Gastrocnemius medialis (tissue), 4 donors: Measurements from ENCODE around the gene PTPRM. TPM values are rescaled to one million over a fixed set of nuclear protein-coding genes. Genes with fewer than 3 reads are reported as not detected.

Experiments
- ATAC-seq, 2 donors: fragments of 150-250 bp; one replicate each; pipeline ENCODE4 v1.9.1; 2016
- DNase-seq, 2 donors: peaks; one replicate each; pipeline ENCODE4 v3.0.0-alpha.2; 2019
- H3K27ac ChIP-seq, 4 donors: fragments of 200-600 bp; sonication (generic); 1 replicate in 1 of 4; 2 replicates in 3 of 4; pipeline ENCODE4 v1.5.1; 2016 to 2018; ENCODE audit warnings: mild to moderate bottlenecking in 2 of 4, moderate library complexity in 1 of 4
- H3K27me3 ChIP-seq, 3 donors: fragments of 200-600 bp; sonication (generic) in 2 of 3; 1 replicate in 1 of 3; 2 replicates in 2 of 3; pipeline versions ENCODE4 v1.5.1 to v1.6.0; 2016 to 2019; ENCODE audit warnings: mild to moderate bottlenecking in 1 of 3, moderate library complexity in 1 of 3
- H3K36me3 ChIP-seq, 2 donors: fragments of 200-600 bp; sonication (generic) in 1 of 2; one replicate each; pipeline ENCODE4 v1.5.1; 2017 to 2018
- H3K4me1 ChIP-seq, 2 donors: fragments of 200-600 bp; sonication (generic) in 1 of 2; one replicate each; pipeline ENCODE4 v1.5.1; 2016 to 2017; ENCODE audit warnings: mild to moderate bottlenecking in 2 of 2
- H3K4me3 ChIP-seq, 4 donors: fragments of 200-600 bp; sonication (generic) in 3 of 4; 1 replicate in 1 of 4; 2 replicates in 3 of 4; pipeline ENCODE4 v1.5.1; 2016 to 2019; ENCODE audit warnings: mild to moderate bottlenecking in 2 of 4
- H3K9me3 ChIP-seq, 3 donors: fragments of 200-600 bp; sonication (generic) in 2 of 3; 1 replicate in 1 of 3; 2 replicates in 2 of 3; pipeline ENCODE4 v1.5.1; 2016 to 2019
- CTCF ChIP-seq, 5 experiments: fragments of 450-650 bp in 3 of 5; fragments of 200-600 bp in 2 of 5; sonication (generic) in 2 of 5; IDR thresholded peaks in 4 of 5; conservative IDR thresholded peaks in 1 of 5; 1 replicate in 4 of 5; 2 replicates in 1 of 5; pipeline ENCODE4 v1.5.1; 2016 to 2019; ENCODE audit warnings: antibody characterized with exemption in 5 of 5, mild to moderate bottlenecking in 3 of 5, moderate library complexity in 3 of 5
- POLR2A ChIP-seq, 2 donors: fragments of 450-650 bp; IDR thresholded peaks; one replicate each; pipeline ENCODE4 v1.6.1; 2017; ENCODE audit warnings: antibody characterized with exemption in 2 of 2, mild to moderate bottlenecking in 2 of 2, moderate library complexity in 2 of 2
- in situ Hi-C, 4 donors: fragments of 200-750 bp; cut with MboI; loops; one replicate each; pipeline versions ENCODE4 v1.15.0 to v1.8.0; 2017; ENCODE audit warnings: low sequenced_read_pairs in 4 of 4
- intact Hi-C: fragments of 100-400 bp; cut with DNase I; formaldehyde crosslinking; loops from one replicate; pipeline ENCODE4 v1.15.1; 2023; ENCODE audit warnings: low total_unique reads
- total RNA-seq, 4 donors: library from RNA; depleted of rRNA; stranded (reverse); fragments of >200 nt; gene quantifications; one replicate each; pipeline versions ENCODE4 v1.1.0 to v1.2.3, GENCODE V29; 2016

PTPRM gene
- total RNA-seq, 4 donors from 2014 or later, result 52.6 to 79.3 (median 63.8) TPM

- in situ Hi-C loops, result no loop called here
- DNase-seq (no peak), ATAC-seq (no peak)
- Histone ChIP-seq H3K4me1 (peaks cover 27 to 41% of the 10 kb centered on the region in 2 donors), H3K4me3 (no peak overlapping the region), H3K27me3 (no peaks in the 10 kb centered on the region), H3K27ac (no peak overlapping the region), H3K9me3 (no peaks in the 10 kb centered on the region), H3K36me3 (no peaks in the 10 kb centered on the region)
- intact Hi-C loops, result no loop called here
- TF ChIP-seq POLR2A (IDR thresholded peaks at IDR 0.05), result no peak
These were observed 208.0 kb downstream of the PTPRM start for GRCh38 chr18:7775128-7775527.

GRCh38 chr18:7775843-7776242 is 208.7 kb downstream of the PTPRM start:
- no peak for ATAC-seq
- H3K27me3 ChIP-seq, result no peaks in the 10 kb centered on the region
- TF ChIP-seq CTCF (IDR thresholded peaks at IDR 0.05 in 4 of 5, conservative IDR thresholded peaks at IDR 0.05 in 1 of 5), result no peak
- TF ChIP-seq POLR2A (IDR thresholded peaks at IDR 0.05), result no peak
- H3K27ac ChIP-seq, result no peak overlapping the region
- no peak overlapping the region for H3K4me3 ChIP-seq
- peaks cover 27 to 36% of the 10 kb centered on the region in 2 donors for H3K4me1 ChIP-seq
- H3K36me3 ChIP-seq, result no peaks in the 10 kb centered on the region
- intact Hi-C loops (no loop called here), in situ Hi-C loops (no loop called here)
- H3K9me3 ChIP-seq, result no peaks in the 10 kb centered on the region
- no peak for DNase-seq

GRCh38 chr18:7778181-7778580 is 211.1 kb downstream of the PTPRM start:
- TF ChIP-seq POLR2A (IDR thresholded peaks at IDR 0.05), result no peak
- TF ChIP-seq CTCF (IDR thresholded peaks at IDR 0.05 in 4 of 5, conservative IDR thresholded peaks at IDR 0.05 in 1 of 5), result no peak
- H3K27ac ChIP-seq, result no peak overlapping the region
- no peak for ATAC-seq
- no peaks in the 10 kb centered on the region for H3K27me3 ChIP-seq
- in situ Hi-C loops (no loop called here), intact Hi-C loops (no loop called here)
- no peaks in the 10 kb centered on the region for H3K36me3 ChIP-seq
- H3K4me1 ChIP-seq, result peaks cover 11 to 23% of the 10 kb centered on the region in 2 donors
- no peak overlapping the region for H3K4me3 ChIP-seq
- no peak for DNase-seq
- H3K9me3 ChIP-seq, result no peaks in the 10 kb centered on the region

GRCh38 chr18:7779211-7779610 is 212.1 kb downstream of the PTPRM start:
- TF ChIP-seq POLR2A (IDR thresholded peaks at IDR 0.05), result no peak
- no peak for TF ChIP-seq CTCF (IDR thresholded peaks at IDR 0.05 in 4 of 5, conservative IDR thresholded peaks at IDR 0.05 in 1 of 5)
- in situ Hi-C loops (no loop called here), intact Hi-C loops (no loop called here)
- H3K4me3 ChIP-seq, result no peak overlapping the region
- ATAC-seq, result no peak
- no peaks in the 10 kb centered on the region for H3K36me3 ChIP-seq
- H3K27ac ChIP-seq, result no peak overlapping the region
- H3K27me3 ChIP-seq, result no peaks in the 10 kb centered on the region
- no peak for DNase-seq
- no peaks in the 10 kb centered on the region for H3K9me3 ChIP-seq
- peaks cover 16 to 18% of the 10 kb centered on the region in 2 donors for H3K4me1 ChIP-seq

GRCh38 chr18:7784171-7784570 is 217.1 kb downstream of the PTPRM start:
- H3K27me3 ChIP-seq, result no peaks in the 10 kb centered on the region
- no peak overlapping the region for H3K27ac ChIP-seq
- TF ChIP-seq POLR2A (IDR thresholded peaks at IDR 0.05) (no peak), CTCF (IDR thresholded peaks at IDR 0.05 in 4 of 5, conservative IDR thresholded peaks at IDR 0.05 in 1 of 5) (no peak)
- no peaks in the 10 kb centered on the region for H3K9me3 ChIP-seq
- no peaks in the 10 kb centered on the region for H3K36me3 ChIP-seq
- peaks cover 14 to 19% of the 10 kb centered on the region in 2 donors for H3K4me1 ChIP-seq
- intact Hi-C loops, result no loop called here
- in situ Hi-C loops, result no loop called here
- peak in 1 of 2 donors; percentile 58 for ATAC-seq
- peak in 1 of 2 donors; percentile 25 for DNase-seq
- no peak overlapping the region for H3K4me3 ChIP-seq
